Muscle of arm (tissue), 12 donors: Measurements from ENCODE around the gene TWSG1. TPM values are rescaled to one million over a fixed set of nuclear protein-coding genes. Genes with fewer than 3 reads are reported as not detected.
"Not testable (repeated sequence)": the region's sequence is repeated elsewhere in the genome, so short reads cannot be mapped to it uniquely, and the experiment has no call there.

ENCODE experiments used
- DNase-seq: peaks from one replicate; pipeline ENCODE4 v3.0.0-alpha.2; 2013
- polyA plus RNA-seq, 12 donors: library from polyadenylated mRNA; unstranded; fragments of 120-200 nt; gene quantifications; one replicate each; pipeline ENCODE4 v1.2.1, GENCODE V29; 2013; ENCODE audit not compliant: insufficient read length in 12 of 12

Gene TWSG1
- polyA plus RNA-seq, 12 donors: 42.0 to 108 (median 61.9) TPM; not detected in 1

GRCh38 chr18:9380621-9381395 is 46.2 kb downstream of the TWSG1 start:
- DNase-seq: peak; percentile 67

DNA sequence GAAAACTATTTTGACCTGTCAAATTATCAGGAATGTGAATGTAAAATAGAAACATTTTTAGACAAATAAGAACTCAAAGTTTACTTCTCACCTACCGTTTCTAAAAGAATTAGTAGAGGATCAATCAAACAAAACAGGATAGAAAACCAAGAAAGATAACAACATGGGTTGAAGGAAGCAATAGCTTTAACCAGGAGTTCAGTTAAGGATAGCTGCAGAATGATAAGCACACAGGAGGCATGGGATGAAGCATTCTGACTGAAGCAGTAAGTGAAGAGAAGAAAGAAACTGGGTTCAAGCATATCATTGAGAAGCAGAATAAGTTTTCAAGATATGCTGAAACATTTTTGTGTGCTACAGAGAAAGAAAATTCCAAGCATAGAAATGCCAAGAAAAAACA is 52.3 kb downstream of the TWSG1 start:
- no peak for DNase-seq

GRCh38 chr18:9387891-9388290 is 53.3 kb downstream of the TWSG1 start:
- DNase-seq: no peak

DNA sequence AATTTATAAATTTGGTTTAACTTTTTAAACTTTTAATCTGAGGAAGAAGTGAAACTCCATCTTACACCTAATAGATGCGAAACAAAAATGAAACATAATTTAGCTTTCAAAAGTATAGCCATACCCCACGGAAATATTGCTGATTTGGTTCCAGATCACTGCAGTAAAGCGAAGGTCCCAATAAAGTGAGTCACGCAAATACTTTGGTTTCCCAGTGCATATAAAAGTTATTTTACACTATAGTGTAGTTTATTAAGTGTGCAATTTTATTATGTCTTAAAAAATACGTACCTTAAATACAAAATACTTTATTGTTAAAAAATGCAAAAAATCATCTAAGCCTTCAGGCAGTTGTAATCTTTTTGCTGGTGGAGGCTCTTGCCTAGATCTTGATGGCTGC is 55.1 kb downstream of the TWSG1 start:
- no peak for DNase-seq

DNA sequence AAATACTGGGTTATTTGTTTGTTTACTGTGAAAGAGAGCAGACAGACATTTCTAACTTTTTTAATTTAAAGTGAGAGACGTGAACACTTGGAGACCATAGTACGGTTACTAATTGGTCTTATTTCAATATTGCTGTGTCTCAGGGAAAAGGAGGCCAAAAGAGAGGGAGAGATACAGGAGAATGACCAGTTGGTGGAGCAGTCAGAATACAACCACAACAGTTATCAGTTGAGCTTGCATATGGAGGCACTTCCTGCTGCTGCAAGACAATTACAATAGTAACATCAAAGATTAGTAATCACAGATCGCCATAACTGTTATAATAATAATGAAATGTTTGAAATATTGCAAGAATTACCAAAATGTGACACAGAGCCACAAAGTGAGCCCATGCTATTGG is 58.2 kb downstream of the TWSG1 start:
- DNase-seq: no peak

- no peak for DNase-seq
Observed at GRCh38 chr18:9394046-9394445, 59.5 kb downstream of the TWSG1 start.

GRCh38 chr18:9400197-9400596 is 65.6 kb downstream of the TWSG1 start:
- no peak for DNase-seq

DNA sequence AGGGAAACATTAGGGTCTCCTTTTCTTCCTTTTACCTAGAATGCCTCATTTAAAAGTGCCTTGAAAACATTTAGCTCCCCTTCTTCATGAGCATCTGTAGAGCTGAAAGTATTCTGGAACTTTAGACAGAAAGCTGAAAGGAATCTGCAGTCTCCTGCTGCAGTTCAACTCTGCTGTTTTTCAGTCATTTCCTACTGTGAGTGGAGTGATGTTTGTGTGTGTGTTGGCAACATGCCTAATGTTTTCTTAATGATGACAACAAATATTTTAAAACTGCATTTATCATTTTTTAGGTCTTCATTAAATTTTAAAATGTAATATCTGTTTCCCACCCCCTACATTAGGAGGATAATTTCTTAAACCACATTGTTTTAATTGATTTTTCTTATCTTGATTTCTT is 66.6 kb downstream of the TWSG1 start:
- no peak for DNase-seq

GRCh38 chr18:9402358-9403007 is 67.9 kb downstream of the TWSG1 start:
- DNase-seq: not testable (repeated sequence)

- DNase-seq: no peak
Observed at GRCh38 chr18:9403795-9404564, 69.4 kb downstream of the TWSG1 start.

GRCh38 chr18:9404565-9405060 is 70.0 kb downstream of the TWSG1 start:
- DNase-seq: no peak

- no peak for DNase-seq
Observed at GRCh38 chr18:9405130-9405529, 70.6 kb downstream of the TWSG1 start.

GRCh38 chr18:9405977-9406376 is 71.4 kb downstream of the TWSG1 start:
- no peak for DNase-seq

DNA sequence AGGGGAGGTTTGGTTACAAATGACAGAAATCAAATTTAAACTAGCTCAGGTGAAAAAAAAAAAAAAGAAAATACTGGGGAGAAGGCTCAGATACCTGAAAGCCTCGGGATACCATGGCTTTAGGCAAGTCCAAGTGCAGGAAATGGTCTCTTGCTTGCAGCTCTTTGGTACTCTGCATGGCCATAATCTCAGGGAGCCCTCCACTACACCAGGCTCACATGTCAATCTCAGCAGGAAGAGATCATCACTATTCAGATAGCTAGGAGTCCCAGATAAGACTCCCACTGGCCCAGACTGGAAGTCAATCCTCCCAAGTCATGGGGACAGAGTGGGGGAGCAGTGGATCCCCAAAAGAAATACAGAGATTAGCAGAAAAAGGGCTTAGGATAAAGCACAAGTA is 75.9 kb downstream of the TWSG1 start:
- DNase-seq: no peak

- DNase-seq: peak; percentile 76
Observed at GRCh38 chr18:9413576-9413975, 79.0 kb downstream of the TWSG1 start.

DNA sequence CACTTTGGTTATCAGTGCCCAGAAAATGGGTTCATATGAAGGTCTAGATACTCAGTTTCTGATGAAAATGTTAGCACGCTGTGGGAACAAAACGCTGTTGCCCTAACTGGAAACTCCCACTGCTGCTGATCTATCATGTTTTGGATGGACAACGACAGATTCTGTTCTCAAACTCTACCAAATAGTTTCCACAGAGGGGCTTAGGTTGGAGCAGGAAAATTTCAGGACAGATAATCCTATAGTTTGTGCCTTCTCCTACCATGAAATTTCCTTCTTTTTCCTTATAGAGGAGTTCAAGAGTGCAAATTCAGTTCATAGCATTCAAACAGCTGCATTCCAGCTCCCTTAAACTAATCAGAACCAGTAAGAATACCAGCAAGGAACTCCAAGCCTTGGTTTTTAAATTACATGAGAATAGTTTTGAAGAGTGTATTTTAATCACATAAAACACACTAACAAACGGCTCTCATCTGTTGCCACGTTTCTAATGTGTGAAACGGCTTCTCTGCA is 82.0 kb downstream of the TWSG1 start:
- peak; percentile 54 for DNase-seq

DNA sequence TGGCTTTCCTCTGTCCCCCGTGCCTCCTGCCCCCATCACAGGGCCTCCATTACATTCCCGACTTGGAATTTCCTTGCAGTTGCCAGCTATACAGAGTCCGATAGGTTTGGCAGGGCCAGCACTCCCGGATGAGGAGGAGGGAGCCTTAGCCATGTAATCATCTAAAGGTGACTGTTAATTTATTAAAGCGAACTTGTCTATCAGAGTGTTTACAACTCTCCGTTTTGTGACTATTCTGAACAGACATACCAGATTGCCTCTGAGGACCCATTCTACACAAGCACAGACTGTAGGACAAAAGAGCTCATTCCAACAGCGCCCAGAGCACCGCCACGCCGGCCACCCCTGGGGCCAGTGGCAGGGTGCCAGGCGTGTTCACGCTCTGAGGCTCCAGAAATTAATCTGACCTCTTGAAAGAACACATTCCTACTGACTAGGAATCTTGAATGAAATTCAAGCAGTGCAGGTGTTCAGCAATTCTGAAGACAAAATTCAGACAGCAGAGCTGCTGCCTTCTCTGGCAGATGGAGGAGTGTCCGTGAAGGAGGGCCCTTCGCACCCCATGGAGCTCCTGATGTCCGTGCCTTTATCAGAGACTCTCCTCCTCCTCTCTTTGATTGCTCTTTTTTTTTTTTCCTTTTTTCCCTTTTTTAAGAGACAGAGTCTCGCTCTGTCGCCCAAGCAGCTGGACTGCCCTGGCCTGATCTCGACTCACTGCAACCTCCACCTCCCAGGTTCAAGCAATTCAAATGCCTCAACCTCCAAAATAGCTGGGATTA is 82.7 kb downstream of the TWSG1 start:
- DNase-seq: peak; percentile 85

- no peak for DNase-seq
Observed at GRCh38 chr18:9418047-9418690, 83.6 kb downstream of the TWSG1 start.

- DNase-seq: no peak
Observed at GRCh38 chr18:9419956-9420631, 85.5 kb downstream of the TWSG1 start.
